K562 (cell line): ENCODE measurements around the gene CYP17A1. TPM values are rescaled to one million over a fixed set of nuclear protein-coding genes. Genes with fewer than 3 reads are reported as not detected.

Source experiments
- ATAC-seq: fragments of 200-7000 bp; cut with Tn5 transposase; 3 replicates; pipeline ENCODE4 v1.9.1; 2020; ENCODE audit warnings: moderate library complexity
- BruUV-seq: library from RNA; stranded (reverse); fragments of 400-500 nt; replicated peaks from 2 replicates; lab custom pipeline; 2021; lab: Mats Ljungman, UMichigan
- CTCF ChIA-PET: fragments of 300-600 bp; formaldehyde crosslinking; extraction: SDS; loops from one replicate; lab custom pipeline; 2021; ENCODE audit warnings: low intra/inter-chr PET ratio; lab: Yijun Ruan, JAX
- POLR2A ChIA-PET: fragments of 300-600, 350-650 bp; sonication (Branson Sonifier 250); formaldehyde crosslinking; extraction: SDS; loops from one replicate; lab custom pipeline; 2021; ENCODE audit warnings: antibody characterized with exemption, inconsistent platforms; lab: Yijun Ruan, JAX
- DNase-seq, 4 experiments: peaks; one replicate each; pipeline versions ENCODE4 v3.0.0 to v3.0.0-alpha.2; 2011 to 2018; ENCODE audit warnings: low spot score in 3 of 4, mixed read lengths in 3 of 4; ENCODE audit errors: extremely low read depth in 1 of 4
- FAIRE-seq: peaks from 2 replicates; lab custom pipeline; 2011; peaks lifted over from hg19 to GRCh38; lab: Jason Lieb, UNC
- H2AFZ ChIP-seq: 2 replicates; pipeline ENCODE4 v1.6.0; 2011; ENCODE audit warnings: low read depth, low read length, control low read depth, inconsistent platforms
- H3K27ac ChIP-seq: fragments of 200-600 bp; 3 replicates; pipeline ENCODE4 v1.8.0; 2011; ENCODE audit warnings: low read depth, mild to moderate bottlenecking, control low read depth, inconsistent platforms, low read length, moderate library complexity, mixed read lengths; ENCODE audit errors: extremely low read depth
- H3K27me3 ChIP-seq, 2 experiments: fragments of 300-600 bp in 1 of 2; 2 replicates in 1 of 2; 3 replicates in 1 of 2; pipeline versions ENCODE4 v1.6.0 to v1.8.0; 2011; ENCODE audit warnings: inconsistent platforms in 2 of 2, low read length in 2 of 2, mild to moderate bottlenecking in 1 of 2, mixed read lengths in 1 of 2, moderate library complexity in 1 of 2; ENCODE audit not compliant: control insufficient read depth in 2 of 2, insufficient read depth in 2 of 2
- H3K36me3 ChIP-seq: fragments of 300-600 bp; 3 replicates; pipeline ENCODE4 v1.8.0; 2011; ENCODE audit warnings: mild to moderate bottlenecking, low read length, inconsistent platforms; ENCODE audit not compliant: control insufficient read depth, insufficient read depth
- H3K4me1 ChIP-seq, 2 experiments: fragments of 200-600 bp in 1 of 2; replicated peaks in 1 of 2; 2 replicates in 1 of 2; 3 replicates in 1 of 2; pipeline versions ENCODE4 v1.5.1 to v1.8.0; 2011; ENCODE audit warnings: inconsistent platforms in 2 of 2, low read length in 2 of 2, mild to moderate bottlenecking in 1 of 2, mixed read lengths in 1 of 2, moderate library complexity in 1 of 2; ENCODE audit not compliant: control insufficient read depth in 2 of 2, insufficient read depth in 2 of 2
- H3K4me2 ChIP-seq: 2 replicates; pipeline ENCODE4 v1.6.1; 2011; ENCODE audit warnings: low read length, control low read depth, inconsistent platforms, mixed read lengths; ENCODE audit not compliant: insufficient read depth
- H3K4me3 ChIP-seq: fragments of 200-600 bp; sonication (generic), shearing (Covaris generic); 2 replicates; pipeline ENCODE4 v1.5.1; 2016; ENCODE audit warnings: control low read depth, inconsistent platforms
- H3K79me2 ChIP-seq: fragments of 200-600 bp; 3 replicates; pipeline ENCODE4 v1.8.0; 2011; ENCODE audit warnings: low read length, inconsistent platforms; ENCODE audit not compliant: control insufficient read depth, insufficient read depth
- H3K9ac ChIP-seq, 2 experiments: 2 replicates each; pipeline versions ENCODE4 v1.6.0 to v1.6.1; 2011; ENCODE audit warnings: low read depth in 2 of 2, low read length in 2 of 2, control low read depth in 1 of 2, inconsistent platforms in 1 of 2, mild to moderate bottlenecking in 1 of 2, mixed read lengths in 1 of 2; ENCODE audit not compliant: insufficient read depth in 1 of 2
- H3K9me1 ChIP-seq: one replicate; pipeline ENCODE4 v1.6.0; 2011; ENCODE audit warnings: inconsistent platforms, mild to moderate bottlenecking, low read length, moderate library complexity; ENCODE audit not compliant: control insufficient read depth, insufficient read depth
- H3K9me3 ChIP-seq: replicated peaks from 2 replicates; pipeline ENCODE4 v1.5.1; 2011; ENCODE audit warnings: low read depth, low read length, inconsistent platforms; ENCODE audit not compliant: control insufficient read depth, insufficient read depth
- H4K20me1 ChIP-seq: replicated peaks from 2 replicates; pipeline ENCODE4 v1.6.1; 2011; ENCODE audit warnings: low read length, inconsistent platforms, mixed read lengths; ENCODE audit not compliant: control insufficient read depth, insufficient read depth
- BRD4 ChIP-seq: fragments of 200-600 bp; sonication (generic); IDR thresholded peaks from 2 replicates; pipeline ENCODE4 v1.6.1; 2017; ENCODE audit warnings: inconsistent platforms
- CREM ChIP-seq: IDR thresholded peaks from 2 replicates; pipeline ENCODE4 v1.6.1; 2014; ENCODE audit warnings: antibody characterized with exemption, low read depth
- GTF3C2 ChIP-seq: IDR thresholded peaks from 3 replicates; pipeline ENCODE4 v1.6.1; 2011; ENCODE audit warnings: borderline replicate concordance, mild to moderate bottlenecking, moderate library complexity; ENCODE audit not compliant: insufficient read length; ENCODE audit errors: extremely low read depth
- KDM5B ChIP-seq: fragments of 200-600 bp; sonication (generic); IDR thresholded peaks from 2 replicates; pipeline ENCODE4 v1.6.1; 2012; ENCODE audit warnings: low read depth, mild to moderate bottlenecking, moderate library complexity, low read length, control low read depth, inconsistent platforms; ENCODE audit not compliant: insufficient replicate concordance
- MEIS2 ChIP-seq: fragments of 450-650 bp; IDR thresholded peaks from 2 replicates; pipeline ENCODE4 v1.6.1; 2014; ENCODE audit warnings: mild to moderate bottlenecking; ENCODE audit not compliant: partially characterized antibody
- PYGO2 ChIP-seq: fragments of 450-650 bp; IDR thresholded peaks from 2 replicates; pipeline ENCODE4 v1.6.1; 2016; ENCODE audit warnings: mild to moderate bottlenecking, missing genetic modification characterization, moderate library complexity, missing compliant biosample characterization
- ZNF3 ChIP-seq: fragments of 250-450 bp; sonication (Bioruptor Pico); IDR thresholded peaks from 2 replicates; pipeline ENCODE4 v1.5.0; 2021; ENCODE audit warnings: mild to moderate bottlenecking, moderate library complexity
- WGBS: fragments of 100-300 bp; shearing (Covaris generic); methylation state at CpG from one replicate; pipeline ENCODE4 v1.1.6; 2016; ENCODE audit warnings: low coverage, mixed read lengths; ENCODE audit not compliant: insufficient coverage; ENCODE audit errors: missing lambda C conversion rate; 5-methylcytosine and 5-hydroxymethylcytosine counted together
- in situ Hi-C: fragments of 300-500 bp; cut with MboI; formaldehyde crosslinking; loops from 4 replicates; pipeline ENCODE4 v1.15.0; 2018; ENCODE audit warnings: inconsistent platforms, mixed read lengths
- intact Hi-C: fragments of 100-400 bp; cut with micrococcal nuclease; formaldehyde crosslinking; loops from 2 replicates; pipeline ENCODE4 v1.14.2; 2022
- polyA plus RNA-seq, 8 experiments: library from polyadenylated mRNA; depleted of rRNA in 4 of 8; stranded (reverse) in 5 of 8; unstranded in 3 of 8; fragments of >200 nt; fragmentation: Nextera tagmentation in 2 of 8; fragmentation: Illumina TruSeq in 1 of 8; extraction: Ambion mirVana in 2 of 8; extraction: Trizol in 1 of 8; gene quantifications; 2 replicates each; pipeline versions ENCODE4 v1.2.1 to v1.2.3, GENCODE V29; 2011 to 2014; ENCODE audit warnings: inconsistent platforms in 1 of 8, missing spikeins in 1 of 8
- total RNA-seq, 7 experiments: library from RNA; depleted of rRNA in 6 of 7; stranded (reverse); fragments of >200 nt in 6 of 7; fragmentation: Illumina TruSeq in 2 of 7; extraction: Trizol in 2 of 7; gene quantifications; 2 replicates each; pipeline versions ENCODE4 v1.2.1 to v1.2.3, GENCODE V29; 2011 to 2021; ENCODE audit warnings: low replicate concordance in 1 of 7
- TF ChIP-seq, protein P1 (sequence below): fragments of 250-450 bp; sonication (Bioruptor Pico); IDR thresholded peaks from 2 replicates; pipeline ENCODE4 v1.4.0; 2020
- TF ChIP-seq, protein P2 (sequence below): fragments of 450-650 bp; IDR thresholded peaks from 2 replicates; pipeline ENCODE4 v1.7.0; 2016; ENCODE audit warnings: borderline replicate concordance

The CYP17A1 gene
- total and polyA plus RNA-seq, 9 of the 15 experiments (the other 6 are each of a cell fraction or from before 2014, with no cell fraction given), result 2.3 TPM; not detected in 8

GRCh38 chr10:102826148-102826796 lies 10.9 kb downstream of the CYP17A1 start (continued):
- TF ChIP-seq GTF3C2, result no peak

GRCh38 chr10:102824664-102825063 lies 12.5 kb downstream of the CYP17A1 start:
- Histone ChIP-seq H2AFZ (no peak overlapping the region), H3K36me3 (no peaks in the 10 kb centered on the region)
- no TSS peak for BruUV-seq
- TF ChIP-seq ZNF3 (no peak), MEIS2 (no peak), PYGO2 (tag) (no peak), CREM (no peak), BRD4 (no peak), KDM5B (no peak)
- TF ChIP-seq, protein P1, sequence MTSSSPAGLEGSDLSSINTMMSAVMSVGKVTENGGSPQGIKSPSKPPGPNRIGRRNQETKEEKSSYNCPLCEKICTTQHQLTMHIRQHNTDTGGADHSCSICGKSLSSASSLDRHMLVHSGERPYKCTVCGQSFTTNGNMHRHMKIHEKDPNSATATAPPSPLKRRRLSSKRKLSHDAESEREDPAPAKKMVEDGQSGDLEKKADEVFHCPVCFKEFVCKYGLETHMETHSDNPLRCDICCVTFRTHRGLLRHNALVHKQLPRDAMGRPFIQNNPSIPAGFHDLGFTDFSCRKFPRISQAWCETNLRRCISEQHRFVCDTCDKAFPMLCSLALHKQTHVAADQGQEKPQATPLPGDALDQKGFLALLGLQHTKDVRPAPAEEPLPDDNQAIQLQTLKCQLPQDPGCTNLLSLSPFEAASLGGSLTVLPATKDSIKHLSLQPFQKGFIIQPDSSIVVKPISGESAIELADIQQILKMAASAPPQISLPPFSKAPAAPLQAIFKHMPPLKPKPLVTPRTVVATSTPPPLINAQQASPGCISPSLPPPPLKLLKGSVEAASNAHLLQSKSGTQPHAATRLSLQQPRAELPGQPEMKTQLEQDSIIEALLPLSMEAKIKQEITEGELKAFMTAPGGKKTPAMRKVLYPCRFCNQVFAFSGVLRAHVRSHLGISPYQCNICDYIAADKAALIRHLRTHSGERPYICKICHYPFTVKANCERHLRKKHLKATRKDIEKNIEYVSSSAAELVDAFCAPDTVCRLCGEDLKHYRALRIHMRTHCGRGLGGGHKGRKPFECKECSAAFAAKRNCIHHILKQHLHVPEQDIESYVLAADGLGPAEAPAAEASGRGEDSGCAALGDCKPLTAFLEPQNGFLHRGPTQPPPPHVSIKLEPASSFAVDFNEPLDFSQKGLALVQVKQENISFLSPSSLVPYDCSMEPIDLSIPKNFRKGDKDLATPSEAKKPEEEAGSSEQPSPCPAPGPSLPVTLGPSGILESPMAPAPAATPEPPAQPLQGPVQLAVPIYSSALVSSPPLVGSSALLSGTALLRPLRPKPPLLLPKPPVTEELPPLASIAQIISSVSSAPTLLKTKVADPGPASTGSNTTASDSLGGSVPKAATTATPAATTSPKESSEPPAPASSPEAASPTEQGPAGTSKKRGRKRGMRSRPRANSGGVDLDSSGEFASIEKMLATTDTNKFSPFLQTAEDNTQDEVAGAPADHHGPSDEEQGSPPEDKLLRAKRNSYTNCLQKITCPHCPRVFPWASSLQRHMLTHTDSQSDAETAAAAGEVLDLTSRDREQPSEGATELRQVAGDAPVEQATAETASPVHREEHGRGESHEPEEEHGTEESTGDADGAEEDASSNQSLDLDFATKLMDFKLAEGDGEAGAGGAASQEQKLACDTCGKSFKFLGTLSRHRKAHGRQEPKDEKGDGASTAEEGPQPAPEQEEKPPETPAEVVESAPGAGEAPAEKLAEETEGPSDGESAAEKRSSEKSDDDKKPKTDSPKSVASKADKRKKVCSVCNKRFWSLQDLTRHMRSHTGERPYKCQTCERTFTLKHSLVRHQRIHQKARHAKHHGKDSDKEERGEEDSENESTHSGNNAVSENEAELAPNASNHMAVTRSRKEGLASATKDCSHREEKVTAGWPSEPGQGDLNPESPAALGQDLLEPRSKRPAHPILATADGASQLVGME (CRISPR knock-in tag), result no peak
- TF ChIP-seq, protein P2, sequence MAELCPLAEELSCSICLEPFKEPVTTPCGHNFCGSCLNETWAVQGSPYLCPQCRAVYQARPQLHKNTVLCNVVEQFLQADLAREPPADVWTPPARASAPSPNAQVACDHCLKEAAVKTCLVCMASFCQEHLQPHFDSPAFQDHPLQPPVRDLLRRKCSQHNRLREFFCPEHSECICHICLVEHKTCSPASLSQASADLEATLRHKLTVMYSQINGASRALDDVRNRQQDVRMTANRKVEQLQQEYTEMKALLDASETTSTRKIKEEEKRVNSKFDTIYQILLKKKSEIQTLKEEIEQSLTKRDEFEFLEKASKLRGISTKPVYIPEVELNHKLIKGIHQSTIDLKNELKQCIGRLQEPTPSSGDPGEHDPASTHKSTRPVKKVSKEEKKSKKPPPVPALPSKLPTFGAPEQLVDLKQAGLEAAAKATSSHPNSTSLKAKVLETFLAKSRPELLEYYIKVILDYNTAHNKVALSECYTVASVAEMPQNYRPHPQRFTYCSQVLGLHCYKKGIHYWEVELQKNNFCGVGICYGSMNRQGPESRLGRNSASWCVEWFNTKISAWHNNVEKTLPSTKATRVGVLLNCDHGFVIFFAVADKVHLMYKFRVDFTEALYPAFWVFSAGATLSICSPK, result no peak

More at GRCh38 chr10:102824664-102825063, 12.5 kb downstream of the CYP17A1 start:
- CTCF ChIA-PET, result no interaction called here
- H3K4me2 ChIP-seq, result no peak overlapping the region
- H4K20me1 ChIP-seq, result no peaks in the 10 kb centered on the region
- no peaks in the 10 kb centered on the region for H3K27me3 ChIP-seq
- no peak overlapping the region for H3K9ac ChIP-seq
- POLR2A ChIA-PET, result interaction anchor here (0.7 kb wide), 1 partner anchor 270 kb away, joined by 3 read pairs; no protein-coding TSS in a partner anchor
- no peak overlapping the region for H3K27ac ChIP-seq
- H3K79me2 ChIP-seq, result no peaks in the 10 kb centered on the region
- H3K9me3 ChIP-seq, result no peaks in the 10 kb centered on the region
- H3K4me1 ChIP-seq, result peaks cover 0 to 4% of the 10 kb centered on the region in 2 experiments; a peak in 1 of 5 replicates
- intact Hi-C loops, result no loop called here
- in situ Hi-C loops, result no loop called here
- ATAC-seq (no peak), DNase-seq (no peak), FAIRE-seq (no peak)
- peaks cover 4% of the 10 kb centered on the region for H3K9me1 ChIP-seq
- 34% methylated on average over 4 of the region's 4 CpGs for WGBS
- H3K4me3 ChIP-seq, result no peak overlapping the region
